ENCODE data around the gene APRT. TPM values are rescaled to one million over a fixed set of nuclear protein-coding genes. Genes with fewer than 3 reads are reported as not detected.

APRT gene
- total and polyA plus RNA-seq, 12 donors, result 20.8 to 166 (median 36.9) TPM

GRCh38 chr16:88809676-88810165 lies 2.0 kb downstream of the APRT start:
- Histone ChIP-seq H3K4me1 (peaks cover 12 to 45% (median 30%) of the 10 kb centered on the region in 9 donors), H3K27me3 (no peaks in the 10 kb centered on the region), H3K9me3 (no peaks in the 10 kb centered on the region), H3K4me3 (no peak overlapping the region), H3K27ac (no peak overlapping the region), H3K36me3 (peaks cover 0 to 31% (median 0%) of the 10 kb centered on the region in 9 donors)
- DNase-seq (no peak), ATAC-seq (no peak)
- TF ChIP-seq CTCF (IDR thresholded peaks at IDR 0.05), result no peak
- intact Hi-C loops (cut with DNase I), result loop anchor here in 8 of 10 donors (2.0 to 10.0 kb wide), 9 partner anchors 47 to 408 kb away; partner anchors contain the start of genes GALNS (in 4 of the 8), TRAPPC2L (in 4 of the 8), CDH15 (in 2 of the 8) and ZNF778 (in 1 of the 8)
- WGBS, 2 donors, result 86 to 87% methylated on average over 10 of the region's 10 CpGs

GRCh38 chr16:88809068-88809675 lies 2.6 kb downstream of the APRT start:
- Histone ChIP-seq H3K27ac (no peak overlapping the region), H3K9me3 (no peaks in the 10 kb centered on the region), H3K4me1 (peaks cover 12 to 51% (median 36%) of the 10 kb centered on the region in 9 donors), H3K36me3 (peaks cover 0 to 31% (median 0%) of the 10 kb centered on the region in 9 donors), H3K4me3 (no peak overlapping the region), H3K27me3 (no peaks in the 10 kb centered on the region)
- ATAC-seq (no peak), DNase-seq (no peak)
- TF ChIP-seq CTCF (IDR thresholded peaks at IDR 0.05), result no peak
- intact Hi-C loops (cut with DNase I), result no loop called here
- WGBS, 2 donors, result 87 to 92% methylated on average over 10 of the region's 10 CpGs

GRCh38 chr16:88807626-88808453 lies 3.9 kb downstream of the APRT start:
- Histone ChIP-seq H3K4me1 (peaks cover 12 to 49% (median 38%) of the 10 kb centered on the region in 9 donors), H3K36me3 (peaks cover 0 to 31% (median 0%) of the 10 kb centered on the region in 9 donors), H3K9me3 (no peaks in the 10 kb centered on the region), H3K4me3 (no peak overlapping the region), H3K27me3 (no peaks in the 10 kb centered on the region), H3K27ac (no peak overlapping the region)
- no peak for ATAC-seq
- TF ChIP-seq CTCF (IDR thresholded peaks at IDR 0.05), result no peak
- intact Hi-C loops (cut with DNase I), result no loop called here
- DNase-seq, result no peak
- WGBS, 2 donors, result 92 to 94% methylated on average over 26 of the region's 26 CpGs

GRCh38 chr16:88807142-88807625 lies 4.5 kb downstream of the APRT start:
- no peak overlapping the region for H3K4me3 ChIP-seq
- intact Hi-C loops (cut with DNase I), result no loop called here
- ATAC-seq (no peak), DNase-seq (no peak)
- no peak for TF ChIP-seq CTCF (IDR thresholded peaks at IDR 0.05)
- H3K27me3 ChIP-seq, result no peaks in the 10 kb centered on the region
- H3K36me3 ChIP-seq, result peaks cover 0 to 31% (median 0%) of the 10 kb centered on the region in 9 donors
- 91 to 94% methylated on average over 24 of the region's 24 CpGs for WGBS, 2 donors
- no peaks in the 10 kb centered on the region for H3K9me3 ChIP-seq
- H3K4me1 ChIP-seq, result peaks cover 8 to 49% (median 32%) of the 10 kb centered on the region in 9 donors
- H3K27ac ChIP-seq, result no peak overlapping the region

Data from heart right ventricle (tissue), 16 donors.